ENCODE results near the gene CDC34.

DNA sequence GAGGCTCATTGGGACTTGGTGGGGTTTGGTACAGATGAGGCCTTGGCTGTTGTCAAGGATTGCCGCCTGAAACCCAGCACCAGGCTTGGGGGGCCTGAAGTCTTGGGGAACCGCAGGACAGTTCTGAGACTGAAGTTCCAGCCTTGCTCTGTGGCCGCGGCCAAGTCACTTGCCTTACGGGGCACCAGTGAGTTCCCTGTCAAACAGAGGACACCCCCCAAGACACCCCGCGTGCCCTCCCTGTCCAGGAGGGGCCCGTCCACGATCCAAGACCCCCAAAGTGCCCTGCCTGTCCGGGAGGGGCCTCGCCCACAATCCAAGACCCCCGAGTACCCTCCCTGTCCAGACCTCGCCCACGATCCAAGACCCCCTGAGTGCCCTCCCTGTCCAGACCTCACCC, 2.5 kb downstream of the CDC34 start:
- TF ChIP-seq POLR2A (IDR thresholded peaks at IDR 0.05): no peak
- TF ChIP-seq, protein P1, sequence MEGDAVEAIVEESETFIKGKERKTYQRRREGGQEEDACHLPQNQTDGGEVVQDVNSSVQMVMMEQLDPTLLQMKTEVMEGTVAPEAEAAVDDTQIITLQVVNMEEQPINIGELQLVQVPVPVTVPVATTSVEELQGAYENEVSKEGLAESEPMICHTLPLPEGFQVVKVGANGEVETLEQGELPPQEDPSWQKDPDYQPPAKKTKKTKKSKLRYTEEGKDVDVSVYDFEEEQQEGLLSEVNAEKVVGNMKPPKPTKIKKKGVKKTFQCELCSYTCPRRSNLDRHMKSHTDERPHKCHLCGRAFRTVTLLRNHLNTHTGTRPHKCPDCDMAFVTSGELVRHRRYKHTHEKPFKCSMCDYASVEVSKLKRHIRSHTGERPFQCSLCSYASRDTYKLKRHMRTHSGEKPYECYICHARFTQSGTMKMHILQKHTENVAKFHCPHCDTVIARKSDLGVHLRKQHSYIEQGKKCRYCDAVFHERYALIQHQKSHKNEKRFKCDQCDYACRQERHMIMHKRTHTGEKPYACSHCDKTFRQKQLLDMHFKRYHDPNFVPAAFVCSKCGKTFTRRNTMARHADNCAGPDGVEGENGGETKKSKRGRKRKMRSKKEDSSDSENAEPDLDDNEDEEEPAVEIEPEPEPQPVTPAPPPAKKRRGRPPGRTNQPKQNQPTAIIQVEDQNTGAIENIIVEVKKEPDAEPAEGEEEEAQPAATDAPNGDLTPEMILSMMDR (IDR thresholded peaks at IDR 0.05): no peak
- TF ChIP-seq EP300 (IDR thresholded peaks at IDR 0.05): no peak

Measured in tibial nerve (tissue), 4 donors.